Gastroesophageal sphincter (tissue), 4 donors: Measurements from ENCODE around the gene CYTH1. TPM values are rescaled to one million over a fixed set of nuclear protein-coding genes. Genes with fewer than 3 reads are reported as not detected.
A peak's percentile ranks its signal among the peaks of the same experiment; 100 is the strongest.

Experiments used
- ATAC-seq: fragments of 150-250 bp; one replicate; pipeline ENCODE4 v1.9.1; 2016; ENCODE audit warnings: mild to moderate bottlenecking, moderate library complexity
- H3K27ac ChIP-seq, 4 donors: fragments of 200-600 bp; sonication (generic) in 3 of 4; 1 replicate in 3 of 4; 2 replicates in 1 of 4; pipeline ENCODE4 v1.5.1; 2016 to 2019
- H3K27me3 ChIP-seq: fragments of 200-600 bp; sonication (generic); one replicate; pipeline ENCODE4 v1.5.1; 2019
- H3K36me3 ChIP-seq, 2 donors: fragments of 200-600 bp; sonication (generic); one replicate each; pipeline ENCODE4 v1.5.1; 2019; ENCODE audit warnings: control low read depth in 1 of 2
- H3K4me1 ChIP-seq, 3 donors: fragments of 200-600 bp; sonication (generic); 1 replicate in 2 of 3; 2 replicates in 1 of 3; pipeline ENCODE4 v1.5.1; 2016 to 2019; ENCODE audit warnings: control low read depth in 2 of 3
- H3K4me3 ChIP-seq, 2 donors: fragments of 200-600 bp; sonication (generic); one replicate each; pipeline ENCODE4 v1.5.1; 2019; ENCODE audit warnings: mild to moderate bottlenecking in 1 of 2, moderate library complexity in 1 of 2
- H3K9me3 ChIP-seq, 3 donors: fragments of 200-600 bp; sonication (generic); one replicate each; pipeline ENCODE4 v1.5.1; 2017 to 2019; ENCODE audit warnings: control low read depth in 2 of 3
- EP300 ChIP-seq: sonication (generic); formaldehyde crosslinking; IDR thresholded peaks from one replicate; pipeline ENCODE4 v1.6.1; 2017; ENCODE audit warnings: antibody characterized with exemption, mild to moderate bottlenecking
- POLR2A ChIP-seq, 2 donors: fragments of 450-650 bp; IDR thresholded peaks; one replicate each; pipeline ENCODE4 v1.6.1; 2017; ENCODE audit warnings: antibody characterized with exemption in 2 of 2, mild to moderate bottlenecking in 2 of 2, moderate library complexity in 1 of 2
- POLR2AphosphoS5 ChIP-seq: sonication (generic); formaldehyde crosslinking; IDR thresholded peaks from one replicate; pipeline ENCODE4 v1.6.1; 2017; ENCODE audit warnings: antibody characterized with exemption
- WGBS, 2 donors: methylation state at CpG; one replicate each; pipeline ENCODE4 v1.1.5; 2018; ENCODE audit warnings: low coverage in 1 of 2; 5-methylcytosine and 5-hydroxymethylcytosine counted together
- total RNA-seq, 4 donors: library from RNA; depleted of rRNA; stranded (reverse); fragments of >200 nt; gene quantifications; one replicate each; pipeline ENCODE4 v1.1.0, GENCODE V29; 2016
- TF ChIP-seq, protein P1 (sequence below), 4 experiments: fragments of 200-600 bp in 2 of 4; fragments of 450-650 bp in 2 of 4; sonication (generic) in 1 of 4; IDR thresholded peaks; one replicate each; pipeline ENCODE4 v1.5.1; 2017 to 2019; ENCODE audit warnings: antibody characterized with exemption in 4 of 4, mild to moderate bottlenecking in 2 of 4, moderate library complexity in 2 of 4

The CYTH1 gene
- total RNA-seq, 4 donors from 2014 or later: 26.9 to 38.0 (median 31.0) TPM

DNA sequence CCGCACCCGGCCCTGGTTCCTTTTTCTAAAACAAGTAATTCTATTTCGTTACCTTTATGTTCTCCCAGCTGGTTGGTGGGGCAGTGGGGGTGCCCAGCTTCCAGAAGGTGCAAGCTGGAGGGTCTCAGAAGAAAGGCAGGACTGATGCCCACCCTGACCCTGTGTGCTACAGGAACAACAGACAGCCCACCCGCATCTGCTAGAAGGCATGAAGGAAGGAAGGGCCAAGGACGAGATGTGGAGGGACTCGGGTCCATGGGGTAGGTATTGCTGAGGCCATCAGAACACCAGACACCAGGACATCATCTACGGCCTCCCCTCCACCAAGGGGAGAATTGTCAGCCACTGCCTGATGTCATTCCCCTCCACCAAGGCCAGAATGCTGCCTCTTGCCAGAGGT, 6.4 kb upstream of the CYTH1 start:
- Histone ChIP-seq H3K9me3 (no peaks in the 10 kb centered on the region), H3K4me3 (no peak overlapping the region), H3K4me1 (peaks cover 0 to 66% (median 30%) of the 10 kb centered on the region in 3 donors), H3K27ac (peak overlapping the region in 2 of 4 donors; percentile 14 to 29), H3K27me3 (no peaks in the 10 kb centered on the region), H3K36me3 (peaks cover 0 to 11% of the 10 kb centered on the region in 2 donors)
- no peak for ATAC-seq
- TF ChIP-seq POLR2A (IDR thresholded peaks at IDR 0.05): no peak
- no peak for TF ChIP-seq EP300
- TF ChIP-seq, protein P1, sequence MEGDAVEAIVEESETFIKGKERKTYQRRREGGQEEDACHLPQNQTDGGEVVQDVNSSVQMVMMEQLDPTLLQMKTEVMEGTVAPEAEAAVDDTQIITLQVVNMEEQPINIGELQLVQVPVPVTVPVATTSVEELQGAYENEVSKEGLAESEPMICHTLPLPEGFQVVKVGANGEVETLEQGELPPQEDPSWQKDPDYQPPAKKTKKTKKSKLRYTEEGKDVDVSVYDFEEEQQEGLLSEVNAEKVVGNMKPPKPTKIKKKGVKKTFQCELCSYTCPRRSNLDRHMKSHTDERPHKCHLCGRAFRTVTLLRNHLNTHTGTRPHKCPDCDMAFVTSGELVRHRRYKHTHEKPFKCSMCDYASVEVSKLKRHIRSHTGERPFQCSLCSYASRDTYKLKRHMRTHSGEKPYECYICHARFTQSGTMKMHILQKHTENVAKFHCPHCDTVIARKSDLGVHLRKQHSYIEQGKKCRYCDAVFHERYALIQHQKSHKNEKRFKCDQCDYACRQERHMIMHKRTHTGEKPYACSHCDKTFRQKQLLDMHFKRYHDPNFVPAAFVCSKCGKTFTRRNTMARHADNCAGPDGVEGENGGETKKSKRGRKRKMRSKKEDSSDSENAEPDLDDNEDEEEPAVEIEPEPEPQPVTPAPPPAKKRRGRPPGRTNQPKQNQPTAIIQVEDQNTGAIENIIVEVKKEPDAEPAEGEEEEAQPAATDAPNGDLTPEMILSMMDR (IDR thresholded peaks at IDR 0.05): no peak
- no peak for TF ChIP-seq POLR2AphosphoS5
- WGBS, 2 donors: 97% methylated on average over 6 of the region's 7 CpGs; no CpG with 5 or more reads in 1 of the 2 donors

DNA sequence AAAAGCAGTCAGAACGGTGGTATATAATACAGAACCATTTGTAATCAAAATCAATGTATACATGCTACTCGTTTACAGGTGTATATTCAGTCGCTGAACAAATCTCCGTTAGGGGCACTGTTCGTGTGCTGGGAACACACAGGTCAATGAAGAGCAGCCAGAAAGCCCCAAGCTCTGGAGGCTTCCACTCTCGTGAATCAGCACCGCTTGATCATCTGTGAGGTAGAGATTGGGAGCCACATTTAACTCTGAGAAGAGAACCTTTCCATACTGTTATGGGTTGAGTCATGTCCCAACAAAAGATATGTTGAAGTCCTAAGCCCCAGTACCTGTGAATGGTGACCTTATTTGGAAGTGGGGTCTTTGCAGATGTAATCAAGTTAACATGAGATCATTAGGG, 5.4 kb upstream of the CYTH1 start:
- no peak overlapping the region for H3K27ac ChIP-seq
- peaks cover 0 to 5% of the 10 kb centered on the region in 2 donors for H3K36me3 ChIP-seq
- 78 to 86% methylated on average over 7 of the region's 7 CpGs for WGBS, 2 donors
- H3K4me3 ChIP-seq: no peak overlapping the region
- TF ChIP-seq POLR2AphosphoS5 (no peak), POLR2A (IDR thresholded peaks at IDR 0.05) (no peak), EP300 (no peak)
- TF ChIP-seq, protein P1 (IDR thresholded peaks at IDR 0.05): no peak
- peaks cover 0 to 72% (median 34%) of the 10 kb centered on the region in 3 donors for H3K4me1 ChIP-seq
- H3K9me3 ChIP-seq: no peaks in the 10 kb centered on the region
- no peaks in the 10 kb centered on the region for H3K27me3 ChIP-seq
- ATAC-seq: no peak

DNA sequence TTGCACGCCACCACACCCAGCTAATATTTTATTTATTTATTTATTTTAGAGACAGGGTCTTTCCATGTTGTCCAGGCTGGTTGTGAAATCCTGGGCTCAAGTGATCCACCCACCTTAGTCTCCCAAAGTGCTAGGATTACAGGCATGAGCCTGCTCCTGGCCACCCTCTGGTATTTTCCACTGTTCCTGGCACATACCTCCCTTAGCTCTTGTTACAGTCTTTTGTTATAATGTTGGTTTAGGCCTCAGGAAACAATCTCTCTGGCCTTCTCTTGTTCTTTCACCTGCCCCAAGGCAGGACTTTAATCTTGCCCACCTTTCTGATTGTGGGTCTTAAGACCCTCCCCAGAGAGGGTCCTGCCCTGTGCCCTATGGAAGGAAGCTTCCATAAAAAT, 3.6 kb upstream of the CYTH1 start:
- Histone ChIP-seq H3K4me3 (no peak overlapping the region), H3K36me3 (peaks cover 0 to 5% of the 10 kb centered on the region in 2 donors), H3K27ac (peak overlapping the region in 1 of 4 donors; percentile 58), H3K27me3 (no peaks in the 10 kb centered on the region), H3K9me3 (no peaks in the 10 kb centered on the region), H3K4me1 (peaks cover 0 to 61% (median 19%) of the 10 kb centered on the region in 3 donors)
- ATAC-seq: no peak
- no peak for TF ChIP-seq EP300
- TF ChIP-seq POLR2A (IDR thresholded peaks at IDR 0.05): no peak
- 100% methylated on average over 1 of the region's 1 CpG for WGBS, 2 donors

DNA sequence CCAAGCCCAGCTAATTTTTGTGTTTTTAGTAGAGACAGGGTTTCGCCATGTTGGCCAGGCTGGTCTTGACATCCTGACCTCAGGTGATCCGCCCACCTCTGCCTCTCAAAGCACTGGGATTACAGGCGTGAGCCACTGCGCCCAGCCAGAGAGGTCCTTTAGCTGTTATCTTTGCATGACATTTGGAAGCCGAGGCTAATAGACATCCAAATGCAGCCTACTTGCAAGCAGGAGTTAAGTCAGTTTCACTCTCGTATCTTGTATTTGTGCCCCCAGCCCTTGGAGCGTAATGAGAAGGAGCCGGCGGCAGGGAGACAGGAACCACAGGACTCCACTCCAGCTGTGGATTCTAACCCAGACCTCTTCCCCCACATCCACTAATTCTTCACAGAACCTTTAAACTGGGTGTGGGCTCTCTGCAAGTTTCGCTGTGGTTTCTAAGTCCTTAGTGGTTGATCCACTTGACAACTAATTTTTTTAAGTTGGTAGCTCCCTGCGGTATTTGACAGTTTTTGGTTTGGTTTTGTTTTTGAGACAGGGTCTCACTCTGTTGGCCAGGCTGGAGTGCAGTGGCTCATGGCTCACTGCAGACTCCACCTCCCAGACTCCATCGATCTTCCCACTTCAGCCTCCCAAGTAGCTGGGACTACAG, 3.1 kb upstream of the CYTH1 start:
- Histone ChIP-seq H3K4me3 (no peak overlapping the region), H3K4me1 (peaks cover 0 to 61% (median 19%) of the 10 kb centered on the region in 3 donors), H3K36me3 (peaks cover 0 to 5% of the 10 kb centered on the region in 2 donors), H3K9me3 (no peaks in the 10 kb centered on the region), H3K27me3 (no peaks in the 10 kb centered on the region), H3K27ac (peak overlapping the region in 1 of 4 donors; percentile 58)
- WGBS, 2 donors: 78 to 95% methylated on average over 7 to 9 of the region's 12 CpGs
- no peak for ATAC-seq
- TF ChIP-seq, protein P1 (IDR thresholded peaks at IDR 0.05): no peak
- no peak for TF ChIP-seq POLR2AphosphoS5
- no peak for TF ChIP-seq POLR2A (IDR thresholded peaks at IDR 0.05)
- no peak for TF ChIP-seq EP300

DNA sequence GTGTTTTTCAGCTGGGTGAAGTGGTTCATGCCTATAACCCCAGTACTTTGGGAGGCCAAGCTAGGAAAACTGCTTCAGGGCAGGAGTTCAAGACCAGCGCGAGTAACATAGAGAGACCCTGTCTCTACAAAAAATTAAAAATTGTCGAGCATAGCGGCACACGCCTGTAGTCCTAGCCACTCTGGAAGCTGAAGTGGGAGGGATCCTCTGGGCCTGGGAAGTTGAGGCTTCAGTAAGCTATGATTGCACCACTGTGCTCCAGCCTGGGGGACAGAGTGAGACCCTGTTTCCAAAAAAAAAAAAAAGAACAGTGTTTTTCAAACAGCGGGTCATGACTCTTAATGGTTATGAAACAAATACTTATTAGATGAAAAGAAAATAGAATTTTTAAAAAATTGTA, 2.3 kb upstream of the CYTH1 start:
- TF ChIP-seq EP300 (no peak), POLR2A (IDR thresholded peaks at IDR 0.05) (no peak), POLR2AphosphoS5 (no peak)
- TF ChIP-seq, protein P1 (IDR thresholded peaks at IDR 0.05): no peak
- H3K4me1 ChIP-seq: peaks cover 0 to 61% (median 15%) of the 10 kb centered on the region in 3 donors
- 78 to 92% methylated on average over 4 to 6 of the region's 6 CpGs for WGBS, 2 donors

More for the DNA sequence above, 2.3 kb upstream of the CYTH1 start:
- Histone ChIP-seq H3K4me3 (no peak overlapping the region), H3K36me3 (peaks cover 0 to 5% of the 10 kb centered on the region in 2 donors), H3K27me3 (no peaks in the 10 kb centered on the region), H3K27ac (peak overlapping the region in 3 of 4 donors; percentile 43 to 97 (median 92)), H3K9me3 (no peaks in the 10 kb centered on the region)
- ATAC-seq: no peak
